GM13976 (cell line): Measurements from ENCODE around the gene CERT1.

Source experiments
- DNase-seq: peaks from one replicate; pipeline ENCODE4 v3.0.0; 2012; ENCODE audit warnings: low spot score
- CTCF ChIP-seq: IDR thresholded peaks from 2 replicates; pipeline ENCODE4 v1.5.1; 2012; ENCODE audit warnings: borderline replicate concordance, mild to moderate bottlenecking; ENCODE audit not compliant: insufficient read depth; ENCODE audit errors: extremely low read depth, missing control alignments, control extremely low read depth
- in situ Hi-C: fragments of 300-500 bp; cut with MboI; formaldehyde crosslinking; loops from one replicate; pipeline ENCODE4 v1.12.0; 2022; ENCODE audit warnings: low sequenced_read_pairs, mixed read lengths, inconsistent platforms; ENCODE audit not compliant: unreplicated experiment

Gene CERT1

GRCh38 chr5:75460532-75460931, 50.9 kb downstream of the CERT1 start:
- DNase-seq = no peak
- TF ChIP-seq CTCF = no peak
- in situ Hi-C loops = no loop called here

GRCh38 chr5:75457691-75458090, 53.7 kb downstream of the CERT1 start:
- no peak for DNase-seq
- in situ Hi-C loops = no loop called here
- TF ChIP-seq CTCF = no peak

- TF ChIP-seq CTCF = no peak
- in situ Hi-C loops = no loop called here
- DNase-seq = no peak
Observed at GRCh38 chr5:75457161-75457560, 54.3 kb downstream of the CERT1 start.

- in situ Hi-C loops = no loop called here
- DNase-seq = no peak
- TF ChIP-seq CTCF = no peak
Observed at GRCh38 chr5:75450069-75450468, 61.4 kb downstream of the CERT1 start.

- in situ Hi-C loops = no loop called here
- no peak for TF ChIP-seq CTCF
- DNase-seq = no peak
Observed at GRCh38 chr5:75446068-75446467, 65.4 kb downstream of the CERT1 start.

- no peak for DNase-seq
- in situ Hi-C loops = no loop called here
- TF ChIP-seq CTCF = no peak
Observed at GRCh38 chr5:75441560-75441959, 69.9 kb downstream of the CERT1 start.

- no peak for DNase-seq
- in situ Hi-C loops = no loop called here
- no peak for TF ChIP-seq CTCF
Observed at GRCh38 chr5:75439276-75439675, 72.2 kb downstream of the CERT1 start.
